HEK293 (cell line): ENCODE data around the gene LAMA2.

Experiments
- GFI1B ChIP-seq: fragments of 450-650 bp; formaldehyde crosslinking; IDR thresholded peaks from 2 replicates; pipeline ENCODE4 v1.5.1; 2016; ENCODE audit warnings: missing biosample characterization, missing genetic modification characterization
- ZNF24 ChIP-seq: fragments of 450-650 bp; formaldehyde crosslinking; IDR thresholded peaks from 2 replicates; pipeline ENCODE4 v1.5.1; 2016; ENCODE audit warnings: missing biosample characterization, missing genetic modification characterization
- ZNF548 ChIP-seq: fragments of 450-650 bp; formaldehyde crosslinking; IDR thresholded peaks from 2 replicates; pipeline ENCODE4 v1.5.1; 2016; ENCODE audit warnings: missing biosample characterization, missing genetic modification characterization
- ZNF707 ChIP-seq: fragments of 450-650 bp; formaldehyde crosslinking; IDR thresholded peaks from 2 replicates; pipeline ENCODE4 v1.5.1; 2016; ENCODE audit warnings: missing biosample characterization, missing genetic modification characterization
- TF ChIP-seq, protein P1 (sequence below): fragments of 450-650 bp; formaldehyde crosslinking; IDR thresholded peaks from 2 replicates; pipeline ENCODE4 v1.5.1; 2016; ENCODE audit warnings: missing biosample characterization, missing genetic modification characterization

DNA sequence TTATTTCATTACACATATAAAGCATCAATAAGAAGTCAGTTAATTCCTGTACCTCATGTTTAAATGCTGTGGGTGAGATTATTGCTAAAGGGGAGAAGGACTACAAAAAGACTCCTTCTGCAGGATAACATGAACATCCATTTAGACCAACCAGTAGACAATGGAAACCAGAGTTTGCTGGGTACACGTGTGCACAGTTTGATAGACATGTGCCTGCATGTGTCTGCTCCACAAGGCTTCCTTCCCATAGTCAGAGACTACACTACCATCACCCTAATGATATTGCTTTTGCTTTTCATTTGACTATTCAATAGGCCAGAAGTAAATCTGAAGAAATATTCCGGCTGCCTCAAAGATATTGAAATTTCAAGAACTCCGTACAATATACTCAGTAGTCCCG lies 595.4 kb downstream of the LAMA2 start:
- TF ChIP-seq ZNF707 (tag by site-specific recombination): no peak
- TF ChIP-seq GFI1B (tag by site-specific recombination): no peak
- TF ChIP-seq ZNF548: no peak
- TF ChIP-seq ZNF24 (tag by site-specific recombination): no peak
- TF ChIP-seq, protein P1, sequence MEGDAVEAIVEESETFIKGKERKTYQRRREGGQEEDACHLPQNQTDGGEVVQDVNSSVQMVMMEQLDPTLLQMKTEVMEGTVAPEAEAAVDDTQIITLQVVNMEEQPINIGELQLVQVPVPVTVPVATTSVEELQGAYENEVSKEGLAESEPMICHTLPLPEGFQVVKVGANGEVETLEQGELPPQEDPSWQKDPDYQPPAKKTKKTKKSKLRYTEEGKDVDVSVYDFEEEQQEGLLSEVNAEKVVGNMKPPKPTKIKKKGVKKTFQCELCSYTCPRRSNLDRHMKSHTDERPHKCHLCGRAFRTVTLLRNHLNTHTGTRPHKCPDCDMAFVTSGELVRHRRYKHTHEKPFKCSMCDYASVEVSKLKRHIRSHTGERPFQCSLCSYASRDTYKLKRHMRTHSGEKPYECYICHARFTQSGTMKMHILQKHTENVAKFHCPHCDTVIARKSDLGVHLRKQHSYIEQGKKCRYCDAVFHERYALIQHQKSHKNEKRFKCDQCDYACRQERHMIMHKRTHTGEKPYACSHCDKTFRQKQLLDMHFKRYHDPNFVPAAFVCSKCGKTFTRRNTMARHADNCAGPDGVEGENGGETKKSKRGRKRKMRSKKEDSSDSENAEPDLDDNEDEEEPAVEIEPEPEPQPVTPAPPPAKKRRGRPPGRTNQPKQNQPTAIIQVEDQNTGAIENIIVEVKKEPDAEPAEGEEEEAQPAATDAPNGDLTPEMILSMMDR (tag by site-specific recombination): no peak
